HG03565 (cell line): ENCODE results near the gene OSBP2.

Source experiments
- ATAC-seq: cut with Tn5 transposase; IDR thresholded peaks from one replicate; pipeline ENCODE4 v1.9.1; 2021; ENCODE audit warnings: mild to moderate bottlenecking, moderate library complexity; ENCODE audit not compliant: unreplicated experiment

Gene OSBP2

DNA sequence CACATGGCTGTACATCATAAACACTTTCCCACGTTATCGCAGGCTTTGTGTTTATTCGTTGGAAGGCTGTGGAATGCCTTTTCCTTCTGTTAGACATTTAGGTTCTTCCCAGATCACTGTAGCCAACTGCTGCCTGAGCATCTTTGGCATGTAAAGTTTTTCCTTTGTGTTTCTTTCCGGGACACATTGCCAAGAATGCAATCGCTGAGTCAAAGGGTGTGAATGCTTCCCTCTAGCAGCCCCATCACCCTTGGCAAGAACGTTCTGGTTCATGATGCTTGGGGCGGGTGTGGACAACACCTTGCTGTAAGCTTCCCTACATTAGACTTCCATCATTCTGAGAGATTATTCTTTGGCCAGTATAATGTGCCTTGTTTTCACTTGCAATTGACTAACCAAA is 136.2 kb downstream of the OSBP2 start:
- no peak for ATAC-seq

DNA sequence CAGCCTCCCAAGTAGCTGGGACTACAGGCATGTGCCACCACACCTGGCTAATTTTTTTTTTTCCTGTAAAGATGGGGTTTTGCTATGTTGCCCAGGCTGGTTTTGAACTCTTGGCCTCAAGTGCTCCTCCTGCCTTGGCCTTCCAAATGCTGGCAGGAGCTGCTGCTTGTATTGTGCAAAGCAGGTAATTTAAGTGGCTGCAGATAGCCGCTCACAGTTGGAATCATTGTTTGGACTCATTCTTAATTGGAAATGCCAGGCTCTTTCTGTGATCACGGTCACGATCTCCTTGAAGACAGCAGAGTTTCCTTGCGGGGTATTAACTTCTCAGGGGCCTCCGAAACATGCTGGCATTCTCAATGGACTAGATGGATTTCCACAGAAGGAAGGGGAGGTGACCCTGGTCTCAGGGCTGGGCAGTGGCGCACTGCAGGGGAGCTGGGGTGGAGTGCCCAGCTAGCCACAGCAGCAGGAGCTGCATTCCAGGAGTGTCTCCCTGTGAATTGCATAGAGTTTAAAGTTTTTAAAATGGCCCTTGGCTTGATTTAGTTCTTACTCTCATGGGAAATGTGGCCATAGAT is 137.8 kb downstream of the OSBP2 start:
- no peak for ATAC-seq

DNA sequence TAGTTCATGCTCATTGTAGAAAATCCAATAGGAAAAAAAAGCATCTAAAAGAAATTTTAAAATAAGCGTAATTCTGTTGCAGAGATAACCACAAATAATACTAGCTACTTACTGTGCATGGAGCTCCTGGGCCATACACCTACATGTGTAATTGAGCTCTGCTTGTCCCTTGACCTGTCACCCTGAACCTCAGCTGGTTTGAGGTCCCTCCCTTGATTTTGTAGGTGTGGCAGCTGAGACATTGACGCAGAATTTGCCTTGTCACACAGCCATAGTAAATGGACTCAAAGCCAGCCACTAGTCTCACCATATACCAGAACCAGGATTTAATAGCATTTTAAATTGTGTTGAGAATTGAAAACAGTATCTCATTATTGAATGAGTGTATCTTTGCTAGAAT is 138.6 kb downstream of the OSBP2 start:
- no peak for ATAC-seq

DNA sequence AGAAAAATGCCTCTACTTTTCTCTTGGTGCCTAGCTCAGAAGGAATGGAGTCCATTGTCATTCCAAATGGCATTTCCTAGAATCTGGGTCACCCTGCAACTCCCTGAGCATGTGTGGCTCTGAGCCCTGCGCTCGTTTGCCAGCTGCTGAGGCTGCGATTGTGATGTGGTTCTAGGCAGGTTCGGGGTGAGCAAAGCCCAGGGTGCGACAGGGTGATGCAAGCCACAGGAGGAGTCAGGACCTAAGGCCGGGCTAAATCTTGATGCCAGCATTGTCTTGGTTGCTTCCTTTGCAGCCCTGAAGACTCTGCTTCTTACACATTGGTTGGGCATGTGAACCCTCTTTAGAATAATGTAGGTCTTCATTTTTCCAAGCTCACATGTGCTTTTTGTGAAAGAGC is 142.9 kb downstream of the OSBP2 start:
- no peak for ATAC-seq

DNA sequence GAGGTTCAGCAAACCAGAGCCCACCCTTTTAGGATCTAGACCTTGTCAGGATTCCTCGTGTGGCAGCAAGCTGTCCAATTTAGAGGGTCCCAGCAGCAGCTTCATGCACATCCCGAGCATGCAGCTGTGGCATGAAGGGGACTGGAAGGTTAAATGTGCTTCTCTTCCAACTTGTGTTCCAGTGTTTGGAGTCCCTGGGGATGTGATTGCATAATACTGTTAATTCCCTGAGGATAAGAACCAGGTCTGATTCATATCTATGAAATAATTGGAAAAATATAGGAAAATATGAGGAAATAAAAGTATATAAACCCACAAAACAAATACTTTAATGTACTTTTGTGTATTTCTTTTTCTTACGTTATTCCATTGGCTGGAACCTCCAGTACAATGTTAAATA is 143.4 kb downstream of the OSBP2 start:
- no peak for ATAC-seq

DNA sequence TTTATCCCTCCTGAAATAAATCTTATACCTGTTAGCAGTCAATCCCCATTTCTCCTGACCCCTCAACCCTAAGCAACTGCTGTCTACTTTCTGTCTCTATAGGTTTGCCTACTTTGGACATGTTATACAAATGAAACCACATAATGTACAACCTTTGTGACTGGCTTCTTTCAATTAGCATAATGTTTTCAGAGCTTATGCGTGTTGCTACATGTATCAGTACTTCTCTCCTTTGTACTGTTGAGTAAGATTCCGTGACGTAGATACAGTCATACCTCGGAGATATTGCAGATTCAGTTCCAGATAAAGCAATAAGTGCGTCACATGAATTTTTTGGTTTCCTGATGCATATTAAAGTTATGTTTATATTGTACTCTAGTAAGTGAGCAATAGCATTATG is 146.6 kb downstream of the OSBP2 start:
- ATAC-seq, result no peak

DNA sequence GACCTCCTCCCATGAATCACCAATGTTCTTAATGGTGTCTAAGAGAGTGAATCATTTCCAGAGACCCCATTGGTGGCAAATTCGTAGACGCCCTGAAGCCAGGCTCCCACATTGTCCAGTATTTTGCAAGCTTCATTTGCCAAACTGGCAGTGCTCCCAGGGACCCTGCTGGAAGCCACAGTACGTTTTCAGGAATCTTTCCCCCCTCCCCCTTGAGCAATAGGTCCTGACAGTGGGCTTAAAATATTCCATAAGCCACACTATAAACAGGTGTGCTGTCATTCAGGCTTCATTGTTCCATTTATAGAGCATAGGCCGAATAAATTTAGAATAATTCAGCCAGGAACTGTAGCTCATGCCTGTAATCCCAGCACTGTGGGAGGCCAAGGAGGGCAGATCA is 148.6 kb downstream of the OSBP2 start:
- no peak for ATAC-seq

DNA sequence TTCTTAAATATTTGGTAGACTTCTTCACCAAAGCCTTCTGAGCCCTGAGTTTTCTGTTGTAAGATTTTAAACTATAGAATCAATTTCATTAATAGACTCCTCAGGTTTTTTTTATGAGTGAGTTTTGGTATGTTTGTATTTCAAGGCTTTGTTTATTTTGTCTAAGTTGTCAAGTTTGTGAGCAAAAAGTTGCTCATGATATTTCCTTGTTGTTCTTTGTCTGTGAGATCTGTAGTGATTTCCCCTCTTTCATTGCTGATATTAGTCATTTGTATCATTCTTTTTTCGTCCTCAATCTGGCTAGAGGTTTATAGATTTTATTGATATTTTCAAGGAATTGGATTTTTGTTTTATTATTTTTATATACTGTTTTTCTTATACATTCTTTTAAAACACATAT is 152.9 kb downstream of the OSBP2 start:
- no peak for ATAC-seq

DNA sequence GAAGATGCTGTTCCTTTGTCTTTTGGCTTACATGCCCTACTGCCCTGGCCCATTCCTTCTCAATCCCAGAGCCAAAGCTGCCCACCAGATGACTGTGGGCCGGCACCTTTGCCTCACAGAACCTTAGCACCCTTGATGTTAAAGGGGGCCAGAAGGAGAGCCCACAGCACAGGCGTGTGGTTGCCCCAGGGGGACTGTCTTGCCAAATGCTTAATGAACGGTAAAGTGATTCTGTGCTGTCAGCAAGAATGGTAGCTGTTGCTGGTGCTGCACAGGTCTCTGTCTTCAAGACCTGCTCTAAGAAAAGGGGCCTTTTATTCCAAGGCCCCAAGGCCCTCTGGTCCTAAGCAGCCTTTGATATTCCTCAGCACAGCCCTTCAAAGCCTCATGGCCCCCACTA is 160.6 kb downstream of the OSBP2 start:
- no peak for ATAC-seq

DNA sequence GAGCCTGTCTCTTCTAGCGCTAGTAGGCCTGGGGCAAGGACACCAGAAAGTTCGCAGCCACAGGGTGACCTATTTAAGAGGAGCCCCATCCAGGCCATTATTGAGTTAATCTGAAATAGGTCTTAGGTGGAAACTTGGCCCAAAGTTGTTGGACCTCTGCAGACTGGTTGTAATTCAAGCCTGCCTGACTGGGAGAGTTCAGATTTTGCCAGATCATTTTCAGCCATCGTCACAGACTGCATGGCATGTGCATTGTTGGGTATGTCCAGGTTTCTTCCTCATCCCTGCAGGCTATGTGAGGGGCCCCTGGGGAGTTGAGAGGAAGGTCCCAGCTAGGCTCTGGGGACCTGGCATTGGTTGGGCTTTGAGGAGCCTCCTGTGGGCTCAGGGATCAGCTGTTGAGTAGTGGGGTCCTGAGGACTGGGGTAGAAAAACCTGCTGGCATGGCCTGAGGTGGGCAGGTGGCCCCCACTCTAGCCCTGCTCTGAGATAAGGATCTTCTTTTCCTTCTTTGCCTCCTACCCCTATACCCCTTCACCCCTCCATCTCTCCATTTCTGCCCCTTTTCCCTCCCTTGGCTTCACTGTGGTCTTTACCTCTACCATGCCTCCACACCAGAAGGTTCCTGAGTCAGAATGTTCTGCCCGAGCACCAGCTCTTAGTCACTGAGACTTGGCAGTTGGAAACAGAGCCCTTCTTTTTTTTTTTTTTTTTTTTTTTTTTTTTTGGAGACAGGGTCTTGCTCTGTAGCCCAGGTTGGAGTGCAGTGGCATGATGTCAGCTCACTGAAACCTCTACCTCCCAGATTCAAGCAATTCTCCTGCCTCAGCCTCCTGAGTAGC is 161.2 kb downstream of the OSBP2 start:
- ATAC-seq, result no peak

DNA sequence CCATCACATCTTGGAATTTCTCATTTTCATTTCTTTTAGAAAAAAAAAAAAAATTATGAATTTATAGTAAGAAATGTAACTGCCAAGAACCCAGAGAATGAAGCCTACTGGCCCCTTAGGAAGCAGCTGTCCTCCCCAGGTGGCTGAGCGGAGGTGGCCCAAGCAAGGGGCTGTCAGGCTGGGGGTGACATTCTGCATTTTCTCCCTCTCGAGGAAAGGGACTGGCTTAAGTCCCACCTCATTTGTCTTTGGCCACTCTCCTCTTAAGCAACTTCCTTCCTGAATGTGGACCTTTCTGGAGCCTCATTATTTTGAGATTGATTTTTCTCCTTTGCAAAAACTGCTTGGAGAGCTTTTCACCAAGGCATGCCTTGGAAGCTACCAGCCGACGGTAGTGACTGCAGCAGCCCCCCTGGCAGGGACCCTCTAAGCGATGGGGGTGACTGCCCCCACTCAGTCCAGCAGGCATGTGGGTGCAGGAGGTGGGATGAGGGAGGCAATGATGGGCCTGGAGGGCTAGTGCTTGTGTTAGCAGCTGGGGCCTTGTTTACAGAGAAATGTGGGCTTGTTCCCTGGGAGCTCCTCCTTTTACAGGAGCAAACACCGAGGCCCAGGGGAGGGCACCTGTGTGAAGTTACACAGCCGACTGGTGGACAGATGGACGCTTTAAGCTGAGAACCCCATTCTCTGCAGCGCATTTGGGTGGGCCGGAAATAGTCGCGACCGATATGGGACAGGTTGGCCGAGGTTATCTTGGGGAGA is 162.2 kb downstream of the OSBP2 start:
- ATAC-seq, result no peak

DNA sequence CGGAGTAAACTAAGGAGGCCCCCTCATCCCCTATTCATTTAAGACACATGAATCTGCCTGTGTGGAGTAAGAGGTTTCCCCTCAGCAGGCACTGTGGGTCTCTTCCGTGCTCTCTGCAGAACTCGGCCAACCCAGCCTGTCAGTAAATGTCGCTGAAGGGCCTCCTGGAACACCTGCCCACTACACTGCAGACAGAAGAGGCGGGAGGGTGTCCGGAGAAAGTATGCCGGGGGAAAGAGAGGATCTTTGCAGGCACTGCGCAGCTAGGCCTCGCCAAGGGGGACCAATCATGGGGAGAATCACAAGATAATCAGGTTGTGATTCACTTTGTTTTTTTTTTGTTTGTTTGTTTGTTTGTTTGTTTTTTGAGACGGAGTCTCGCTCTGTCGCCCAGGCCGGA is 163.1 kb downstream of the OSBP2 start:
- no peak for ATAC-seq

DNA sequence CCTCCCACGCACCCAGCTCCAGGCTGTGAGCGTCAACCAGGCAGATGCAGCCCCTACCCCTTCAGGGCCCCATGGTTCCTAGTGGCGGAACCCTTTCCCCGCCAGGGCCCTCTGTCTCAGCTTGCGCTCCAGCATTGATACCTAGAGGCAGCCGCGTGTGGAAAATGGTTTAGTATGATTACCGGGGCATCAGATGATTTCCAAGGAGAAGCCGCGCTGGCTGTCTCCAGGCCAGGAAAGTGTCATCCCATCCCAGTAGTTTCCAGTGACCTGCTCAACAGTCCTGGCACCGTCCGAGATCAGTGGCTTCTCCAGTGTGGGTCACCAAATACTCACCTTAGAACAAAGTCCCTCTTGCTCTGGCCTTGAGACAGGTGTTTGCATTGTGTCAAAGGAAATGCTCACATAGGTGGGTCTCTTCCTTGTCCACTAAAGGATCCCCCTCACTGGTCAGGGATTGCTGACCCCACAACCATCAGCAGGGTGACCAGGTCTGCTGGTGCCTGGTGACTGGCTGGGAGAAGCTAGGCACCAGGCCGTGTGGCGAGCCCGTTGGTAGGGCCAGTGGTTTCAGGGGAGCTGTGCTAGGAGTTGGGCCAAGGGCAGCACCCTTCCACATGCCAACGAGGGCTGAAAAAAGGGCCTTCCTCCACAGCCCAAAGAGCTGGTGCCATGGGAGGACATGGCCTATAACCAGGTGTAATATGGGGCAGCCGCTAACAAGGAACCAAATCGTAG is 164.5 kb downstream of the OSBP2 start:
- no peak for ATAC-seq

DNA sequence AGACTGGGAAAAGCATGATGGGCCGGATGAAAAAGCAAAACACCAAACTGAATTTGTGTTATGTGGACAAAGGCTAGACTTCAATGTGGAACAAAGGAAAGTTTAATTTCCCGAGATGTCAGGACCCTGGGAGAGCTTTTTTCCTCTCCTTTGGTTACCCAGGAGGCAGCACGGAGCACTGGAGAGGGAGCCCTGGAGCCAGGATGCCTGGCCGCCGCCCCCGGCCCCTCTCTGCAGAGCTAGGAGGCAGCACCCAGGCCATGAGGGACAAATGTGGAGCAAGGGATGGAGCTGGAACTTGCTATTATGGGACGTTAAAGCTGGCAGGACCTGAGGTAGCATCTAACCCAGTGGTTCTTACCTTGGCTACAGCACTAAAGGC is 165.0 kb downstream of the OSBP2 start:
- no peak for ATAC-seq

DNA sequence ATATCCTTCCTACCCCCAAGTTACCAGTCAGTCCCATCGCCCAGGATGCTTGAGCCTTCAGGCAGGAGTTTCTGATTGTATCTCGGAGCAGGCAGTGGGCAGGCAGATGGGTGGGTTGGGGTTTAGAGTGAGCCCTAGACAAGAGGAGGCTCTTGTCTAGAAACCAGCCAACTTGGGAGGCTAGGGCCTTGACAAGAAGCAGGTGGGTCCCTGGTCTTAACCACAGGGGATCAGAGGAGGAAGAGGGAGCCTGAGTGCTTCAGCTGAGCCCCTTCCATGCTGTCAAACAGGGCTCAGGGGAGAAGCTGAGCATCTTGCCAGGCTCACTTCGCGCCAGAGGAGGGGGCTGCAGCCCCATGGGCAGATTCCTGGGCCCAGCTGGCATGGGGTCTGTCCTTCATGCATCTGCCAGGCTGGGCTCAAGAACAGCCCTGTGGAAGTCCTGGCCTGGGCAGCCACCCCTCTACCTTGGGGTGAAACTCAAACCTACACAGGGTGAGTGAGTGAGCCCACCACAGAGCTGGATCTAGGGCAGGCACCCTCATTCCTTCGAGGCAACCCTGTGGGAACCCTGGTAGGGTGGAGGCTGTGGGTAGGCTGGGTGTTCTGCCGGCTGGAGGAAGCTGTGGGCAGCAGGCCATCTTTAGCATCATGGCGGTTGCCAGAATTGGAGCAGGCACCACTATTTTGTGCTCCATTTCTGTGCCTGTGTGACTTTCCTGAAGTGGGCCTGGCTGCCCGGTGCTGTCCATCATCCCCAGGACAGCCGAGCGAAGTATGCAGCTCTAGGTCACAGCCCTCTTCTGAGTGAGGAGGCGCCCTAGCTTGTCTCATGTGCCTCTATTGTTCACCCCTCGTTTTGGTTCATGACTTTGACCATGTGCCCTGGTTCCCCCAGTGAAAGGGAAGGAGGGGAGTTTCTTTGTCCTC is 165.8 kb downstream of the OSBP2 start:
- ATAC-seq, result no peak

DNA sequence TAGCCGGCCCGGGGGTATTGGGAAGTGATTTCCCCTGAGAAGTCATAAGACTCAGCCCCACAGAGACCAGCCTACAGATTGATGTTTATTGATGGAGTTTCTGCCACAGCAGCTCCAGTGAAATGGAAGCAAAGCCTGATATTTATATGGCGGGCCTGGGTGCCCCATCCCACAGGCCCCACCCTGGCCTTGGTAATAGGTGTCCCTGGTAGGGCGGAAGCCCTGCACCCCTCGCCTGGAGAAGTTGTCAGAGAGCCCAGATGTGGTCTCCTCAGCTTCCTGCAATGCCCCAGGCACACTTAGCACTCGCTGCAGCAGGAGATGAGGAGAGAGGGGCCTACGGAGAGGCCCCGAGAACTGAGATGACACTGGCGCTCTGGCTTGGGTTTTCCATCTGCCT is 166.5 kb downstream of the OSBP2 start:
- no peak for ATAC-seq

DNA sequence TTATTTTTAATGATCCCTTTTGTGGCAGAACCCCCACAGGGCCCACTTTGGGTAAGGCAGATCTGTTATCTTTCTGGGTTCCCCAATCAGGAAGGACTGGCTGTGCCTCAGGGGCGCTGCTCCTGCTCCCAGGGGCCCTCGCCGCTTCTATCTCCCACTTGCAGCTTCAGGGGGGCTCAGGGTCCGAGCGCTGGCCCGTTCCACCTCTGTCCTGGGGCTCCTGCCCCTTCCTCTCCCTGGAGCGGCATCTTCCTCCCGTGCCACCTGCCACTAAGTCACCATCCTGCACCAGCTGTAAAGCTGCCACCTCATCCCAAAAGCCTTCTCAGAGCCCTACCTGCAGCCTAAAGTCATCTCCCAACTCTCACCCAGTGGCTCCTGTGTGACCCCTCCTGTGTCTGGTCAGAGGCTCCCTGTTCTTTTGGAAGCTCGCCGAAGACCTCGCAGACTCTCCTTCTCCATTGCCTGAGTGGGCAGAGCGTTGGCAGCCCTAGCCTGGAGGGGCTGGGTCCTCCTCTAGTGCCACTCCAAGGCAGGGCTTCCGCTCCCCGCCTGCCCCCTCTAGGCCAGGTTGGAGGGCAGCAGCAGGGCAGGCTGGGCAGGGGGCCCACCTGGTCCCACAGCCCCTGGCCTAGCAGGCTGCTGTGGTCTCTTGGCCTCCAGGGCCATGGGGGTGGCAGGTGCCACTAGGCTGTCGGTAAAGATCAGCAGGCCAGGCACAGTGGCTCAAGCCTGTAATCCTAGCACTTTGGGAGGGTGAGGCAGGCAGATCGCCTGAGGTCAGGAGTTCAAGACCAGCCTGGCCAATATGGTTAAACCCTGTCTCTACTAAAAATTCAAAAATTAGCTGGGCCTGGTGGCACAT is 167.2 kb downstream of the OSBP2 start:
- ATAC-seq, result no peak

DNA sequence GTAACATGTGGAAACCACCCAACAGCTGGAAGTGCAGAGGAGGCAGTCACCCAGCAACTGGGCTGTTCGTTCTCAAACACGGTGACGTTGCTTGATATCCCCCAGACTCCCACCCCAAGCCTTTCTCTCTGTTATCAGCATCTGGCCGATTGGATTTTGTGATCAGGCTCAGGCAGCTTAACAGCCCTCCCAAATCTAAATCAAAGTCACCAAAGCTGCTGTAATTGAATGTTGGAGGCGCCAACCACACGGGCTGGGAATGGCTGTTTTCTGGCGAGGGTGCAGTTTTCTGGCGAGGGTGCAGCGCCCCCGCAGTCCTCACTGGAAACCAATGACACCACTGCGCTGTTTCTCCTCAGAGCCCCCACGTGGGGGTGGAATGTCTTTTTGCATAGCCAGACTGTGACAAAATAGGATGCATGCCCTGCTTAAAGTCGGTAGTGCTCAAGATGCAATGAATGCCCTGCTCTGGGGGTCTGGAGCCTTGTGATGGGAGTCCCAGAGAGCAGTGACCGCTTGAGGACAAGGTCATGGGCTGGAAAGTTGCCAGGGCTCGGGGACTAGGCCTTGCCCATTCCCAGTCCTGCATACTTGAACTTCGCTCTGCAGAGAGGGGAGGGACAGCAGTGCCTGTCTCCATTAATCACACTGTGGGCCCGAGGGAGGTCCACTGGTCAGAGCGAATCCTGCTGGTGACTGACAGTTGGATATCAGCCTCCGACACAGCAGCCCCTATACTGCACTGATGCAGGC is 168.6 kb downstream of the OSBP2 start:
- ATAC-seq, result no peak
